Vagina (tissue), 2 donors: ENCODE data around the gene STAB2. TPM values are rescaled to one million over a fixed set of nuclear protein-coding genes. Genes with fewer than 3 reads are reported as not detected.

Experiments
- DNase-seq, 2 donors: peaks; one replicate each; pipeline ENCODE4 v3.0.0-alpha.2; 2017; ENCODE audit errors: extremely low spot score in 2 of 2
- H3K27ac ChIP-seq: fragments of 200-600 bp; sonication (generic); one replicate; pipeline ENCODE4 v1.5.1; 2019
- H3K27me3 ChIP-seq: fragments of 200-600 bp; sonication (generic); one replicate; pipeline ENCODE4 v1.5.1; 2019
- H3K36me3 ChIP-seq, 2 donors: fragments of 200-600 bp; sonication (generic); one replicate each; pipeline ENCODE4 v1.5.1; 2017 to 2019
- H3K4me1 ChIP-seq: fragments of 200-600 bp; sonication (generic); one replicate; pipeline ENCODE4 v1.5.1; 2019
- H3K4me3 ChIP-seq, 2 donors: fragments of 200-600 bp; sonication (generic); 1 replicate in 1 of 2; 2 replicates in 1 of 2; pipeline ENCODE4 v1.5.1; 2016 to 2019
- H3K9me3 ChIP-seq: fragments of 200-600 bp; sonication (generic); one replicate; pipeline ENCODE4 v1.5.1; 2019
- CTCF ChIP-seq, 3 experiments: fragments of 450-650 bp in 2 of 3; fragments of 200-600 bp in 1 of 3; sonication (generic) in 1 of 3; IDR thresholded peaks; one replicate each; pipeline ENCODE4 v1.5.1; 2017 to 2019; ENCODE audit warnings: antibody characterized with exemption in 3 of 3, mild to moderate bottlenecking in 2 of 3, moderate library complexity in 2 of 3
- POLR2A ChIP-seq, 2 donors: fragments of 450-650 bp; IDR thresholded peaks; one replicate each; pipeline ENCODE4 v1.6.1; 2017; ENCODE audit warnings: antibody characterized with exemption in 2 of 2, mild to moderate bottlenecking in 2 of 2, moderate library complexity in 2 of 2
- POLR2AphosphoS5 ChIP-seq, 2 donors: sonication (generic); formaldehyde crosslinking; IDR thresholded peaks; one replicate each; pipeline ENCODE4 v1.9.0; 2017; ENCODE audit warnings: antibody characterized with exemption in 2 of 2, mild to moderate bottlenecking in 2 of 2, low read depth in 1 of 2; ENCODE audit not compliant: insufficient read depth in 1 of 2
- intact Hi-C: fragments of 100-400 bp; cut with DNase I; formaldehyde crosslinking; loops from one replicate; pipeline ENCODE4 v1.15.1; 2023
- total RNA-seq: library from RNA; depleted of rRNA; stranded (reverse); fragments of >200 nt; gene quantifications from one replicate; pipeline ENCODE4 v1.2.3, GENCODE V29; 2016

Gene STAB2
- total RNA-seq, 1 donor from 2014 or later = 0.25 TPM

- TF ChIP-seq POLR2A (IDR thresholded peaks at IDR 0.05) (no peak), POLR2AphosphoS5 (IDR thresholded peaks at IDR 0.05; ENCODE audit: insufficient read depth in 1 of 2, low read depth in 1 of 2) (no peak), CTCF (IDR thresholded peaks at IDR 0.05) (no peak)
- Histone ChIP-seq H3K27ac (no peak overlapping the region), H3K36me3 (peaks cover 0 to 13% of the 10 kb centered on the region in 2 donors), H3K4me1 (no peaks in the 10 kb centered on the region), H3K27me3 (no peaks in the 10 kb centered on the region), H3K4me3 (no peak overlapping the region), H3K9me3 (no peaks in the 10 kb centered on the region)
- intact Hi-C loops = no loop called here
- no peak for DNase-seq
Measured at GRCh38 chr12:103785243-103786031, 198.4 kb downstream of the STAB2 start.

DNA sequence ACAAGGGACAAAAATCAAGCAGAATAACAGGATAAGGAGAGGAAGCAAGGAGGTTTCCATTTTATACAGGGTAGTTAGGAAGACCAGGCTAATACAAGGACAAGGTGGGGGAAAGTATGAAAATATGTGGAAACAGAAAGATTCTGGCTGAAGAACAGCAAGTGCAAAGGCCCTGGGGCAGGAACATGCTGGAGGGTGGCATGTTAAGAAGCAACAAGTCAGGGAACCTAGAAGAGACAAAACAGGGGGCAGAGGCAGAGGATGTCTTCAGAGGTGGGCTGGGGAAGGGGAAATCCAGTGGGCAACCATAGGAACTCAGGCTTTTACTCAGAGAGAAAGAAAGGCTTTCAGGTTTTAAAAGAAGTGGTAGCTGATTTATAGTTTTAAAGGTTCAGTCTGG, 199.1 kb downstream of the STAB2 start:
- no peak overlapping the region for H3K4me3 ChIP-seq
- H3K27me3 ChIP-seq = no peaks in the 10 kb centered on the region
- no peaks in the 10 kb centered on the region for H3K4me1 ChIP-seq
- no peak for DNase-seq
- intact Hi-C loops = no loop called here
- H3K9me3 ChIP-seq = no peaks in the 10 kb centered on the region
- no peak for TF ChIP-seq CTCF (IDR thresholded peaks at IDR 0.05)
- no peak for TF ChIP-seq POLR2AphosphoS5 (IDR thresholded peaks at IDR 0.05; ENCODE audit: insufficient read depth in 1 of 2, low read depth in 1 of 2)
- TF ChIP-seq POLR2A (IDR thresholded peaks at IDR 0.05) = no peak
- no peak overlapping the region for H3K27ac ChIP-seq
- peaks cover 0 to 13% of the 10 kb centered on the region in 2 donors for H3K36me3 ChIP-seq

- Histone ChIP-seq H3K4me1 (no peaks in the 10 kb centered on the region), H3K27me3 (no peaks in the 10 kb centered on the region), H3K4me3 (no peak overlapping the region), H3K36me3 (peaks cover 0 to 15% of the 10 kb centered on the region in 2 donors), H3K27ac (no peak overlapping the region), H3K9me3 (no peaks in the 10 kb centered on the region)
- TF ChIP-seq CTCF (IDR thresholded peaks at IDR 0.05) (no peak), POLR2AphosphoS5 (IDR thresholded peaks at IDR 0.05; ENCODE audit: insufficient read depth in 1 of 2, low read depth in 1 of 2) (no peak), POLR2A (IDR thresholded peaks at IDR 0.05) (no peak)
- no peak for DNase-seq
- intact Hi-C loops = no loop called here
Measured at GRCh38 chr12:103791350-103791920, 204.4 kb downstream of the STAB2 start.

DNA sequence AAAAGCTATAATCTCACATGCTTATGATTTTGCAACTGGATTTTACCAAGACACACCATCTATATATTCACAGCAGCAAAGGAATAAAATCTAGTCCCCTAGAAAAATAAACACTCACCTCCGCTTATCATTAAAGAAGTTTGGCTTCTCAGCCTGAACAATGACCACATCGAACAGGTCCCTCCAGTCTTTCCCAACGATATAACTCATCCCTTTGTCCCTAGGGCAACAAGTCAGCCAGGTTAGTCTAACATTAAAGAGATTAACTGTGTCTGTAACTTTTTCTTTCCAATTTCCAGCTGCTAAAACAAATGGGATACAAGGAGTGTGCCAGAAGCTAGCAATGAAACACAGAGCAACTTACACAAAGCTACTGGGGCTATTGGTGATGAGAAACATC, 206.0 kb downstream of the STAB2 start:
- no peaks in the 10 kb centered on the region for H3K27me3 ChIP-seq
- no peaks in the 10 kb centered on the region for H3K4me1 ChIP-seq
- no peak overlapping the region for H3K27ac ChIP-seq
- no peak for TF ChIP-seq POLR2AphosphoS5 (IDR thresholded peaks at IDR 0.05; ENCODE audit: insufficient read depth in 1 of 2, low read depth in 1 of 2)
- TF ChIP-seq CTCF (IDR thresholded peaks at IDR 0.05) = no peak
- TF ChIP-seq POLR2A (IDR thresholded peaks at IDR 0.05) = no peak
- DNase-seq = no peak
- intact Hi-C loops = no loop called here
- peaks cover 0 to 25% of the 10 kb centered on the region in 2 donors for H3K36me3 ChIP-seq
- no peaks in the 10 kb centered on the region for H3K9me3 ChIP-seq
- H3K4me3 ChIP-seq = no peak overlapping the region

DNA sequence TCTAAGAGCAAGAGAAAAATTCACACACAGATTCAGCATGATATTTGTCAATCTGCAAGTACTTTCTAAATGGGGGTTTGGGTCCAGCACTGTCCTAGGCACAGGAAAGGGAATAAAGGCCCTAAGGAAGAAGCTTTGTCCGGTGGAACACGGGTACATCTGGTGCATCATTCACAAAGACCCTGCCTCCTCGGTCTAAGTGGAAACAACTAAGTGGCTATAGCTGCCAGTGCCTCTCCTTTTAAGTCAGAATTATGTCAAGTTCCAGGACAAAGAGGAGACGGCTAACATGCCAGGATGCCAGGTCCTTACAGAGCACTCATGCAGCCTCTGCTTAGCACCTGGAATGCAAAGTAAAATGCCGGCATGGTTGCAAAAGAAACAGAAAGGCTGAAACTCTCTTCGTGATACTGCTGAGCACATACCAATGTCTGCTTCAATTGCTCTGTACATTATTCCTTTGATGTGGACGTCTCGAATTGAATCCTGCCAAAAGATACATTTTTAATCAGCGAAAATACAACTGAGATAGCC, 206.5 kb downstream of the STAB2 start:
- no peak overlapping the region for H3K27ac ChIP-seq
- no peak for DNase-seq

More for the DNA sequence above, 206.5 kb downstream of the STAB2 start:
- H3K36me3 ChIP-seq = peaks cover 0 to 25% of the 10 kb centered on the region in 2 donors
- H3K27me3 ChIP-seq = no peaks in the 10 kb centered on the region
- no peaks in the 10 kb centered on the region for H3K4me1 ChIP-seq
- no peaks in the 10 kb centered on the region for H3K9me3 ChIP-seq
- no peak for TF ChIP-seq CTCF (IDR thresholded peaks at IDR 0.05)
- TF ChIP-seq POLR2A (IDR thresholded peaks at IDR 0.05) = no peak
- no peak for TF ChIP-seq POLR2AphosphoS5 (IDR thresholded peaks at IDR 0.05; ENCODE audit: insufficient read depth in 1 of 2, low read depth in 1 of 2)
- H3K4me3 ChIP-seq = no peak overlapping the region
- intact Hi-C loops = no loop called here
